MM.1S (cell line): ENCODE data around the gene RRP12.
"Not testable (repeated sequence)": the region's sequence is repeated elsewhere in the genome, so short reads cannot be mapped to it uniquely, and the experiment has no call there.

ENCODE experiments used
- DNase-seq: peaks from one replicate; pipeline ENCODE4 v3.0.0-alpha.2; 2015
- H2AFZ ChIP-seq: fragments of 300-600 bp; sonication (generic); 2 replicates; pipeline ENCODE4 v1.6.0; 2016; ENCODE audit warnings: antibody characterized with exemption, low read length
- H3F3A ChIP-seq: fragments of 300-600 bp; sonication (generic); 2 replicates; pipeline ENCODE4 v1.6.1; 2016; ENCODE audit warnings: mild to moderate bottlenecking, antibody characterized with exemption, low read length, moderate library complexity, mixed read lengths; ENCODE audit not compliant: insufficient read depth
- H3K27ac ChIP-seq: fragments of 300-600 bp; sonication (generic); 2 replicates; pipeline ENCODE4 v1.5.1; 2016; ENCODE audit warnings: mild to moderate bottlenecking, low read length
- H3K27me3 ChIP-seq: fragments of 300-600 bp; sonication (generic); replicated peaks from 2 replicates; pipeline ENCODE4 v1.6.0; 2016; ENCODE audit warnings: low read length; ENCODE audit not compliant: insufficient read depth
- H3K36me3 ChIP-seq: fragments of 300-600 bp; sonication (generic); replicated peaks from 2 replicates; pipeline ENCODE4 v1.6.1; 2016; ENCODE audit warnings: mild to moderate bottlenecking, low read length, mixed read lengths; ENCODE audit not compliant: insufficient read depth
- H3K4me1 ChIP-seq: fragments of 300-600 bp; sonication (generic); 2 replicates; pipeline ENCODE4 v1.6.1; 2016; ENCODE audit warnings: low read length, mixed read lengths
- H3K4me2 ChIP-seq: fragments of 300-600 bp; sonication (generic); 2 replicates; pipeline ENCODE4 v1.6.0; 2016; ENCODE audit warnings: low read depth, low read length
- H3K4me3 ChIP-seq: fragments of 300-600 bp; sonication (generic); 2 replicates; pipeline ENCODE4 v1.5.1; 2016; ENCODE audit warnings: low read length, mixed read lengths
- H3K79me2 ChIP-seq: fragments of 300-600 bp; sonication (generic); 2 replicates; pipeline ENCODE4 v1.6.1; 2016; ENCODE audit warnings: mixed run types, low read length, mixed read lengths
- H3K9ac ChIP-seq: fragments of 300-600 bp; sonication (generic); 2 replicates; pipeline ENCODE4 v1.6.1; 2016; ENCODE audit warnings: low read length, mixed read lengths
- H3K9me2 ChIP-seq: fragments of 300-600 bp; sonication (generic); replicated peaks from 2 replicates; pipeline ENCODE4 v1.6.1; 2016; ENCODE audit warnings: mild to moderate bottlenecking, low read length, mixed read lengths; ENCODE audit not compliant: insufficient read depth
- H3K9me3 ChIP-seq: fragments of 300-600 bp; sonication (generic); replicated peaks from 2 replicates; pipeline ENCODE4 v1.6.1; 2016; ENCODE audit warnings: mild to moderate bottlenecking, low read length, mixed read lengths; ENCODE audit not compliant: insufficient read depth
- H4K20me1 ChIP-seq: fragments of 300-600 bp; sonication (generic); 2 replicates; pipeline ENCODE4 v1.6.1; 2016; ENCODE audit warnings: mild to moderate bottlenecking, low read length, moderate library complexity, mixed read lengths; ENCODE audit not compliant: insufficient read depth
- EZH2 ChIP-seq: fragments of 300-600 bp; sonication (generic); optimal IDR thresholded peaks from 2 replicates; pipeline ENCODE3; 2017; ENCODE audit warnings: low read depth, mild to moderate bottlenecking, antibody characterized with exemption, low read length, mixed read lengths
- EZH2phosphoT487 ChIP-seq: fragments of 300-600 bp; sonication (generic); IDR thresholded peaks from 2 replicates; pipeline ENCODE4 v1.6.1; 2018; ENCODE audit warnings: antibody characterized with exemption, low read length
- TF ChIP-seq, protein P1 (sequence below): fragments of 300-600 bp; sonication (generic); IDR thresholded peaks from 2 replicates; pipeline ENCODE4 v1.5.1; 2016; ENCODE audit warnings: antibody characterized with exemption, low read length, mixed read lengths

RRP12 gene

DNA sequence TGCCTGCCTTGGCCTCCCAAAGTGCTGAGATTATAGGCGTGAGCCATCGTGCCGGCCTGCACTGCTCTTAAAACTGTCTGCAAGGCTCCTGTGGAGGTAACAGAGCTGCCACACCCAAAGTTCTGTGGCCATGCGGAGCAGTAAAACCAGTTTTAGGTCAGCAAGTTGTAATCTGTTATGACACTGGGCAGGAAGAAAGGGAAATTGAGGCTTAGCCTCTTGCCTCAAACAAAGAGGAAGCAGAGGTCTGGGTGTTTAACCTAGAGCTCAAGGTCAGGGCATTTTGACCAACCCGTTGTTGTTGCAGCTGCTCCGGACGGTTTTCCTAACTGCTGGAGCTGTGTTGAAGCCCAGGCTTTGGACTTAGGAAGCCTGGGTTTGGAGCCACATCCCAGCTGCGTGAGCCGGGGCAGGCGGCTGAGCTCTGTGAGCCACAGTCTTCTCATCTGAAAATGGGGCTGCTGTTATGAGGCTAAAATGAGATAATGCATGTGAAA lies 7.4 kb upstream of the RRP12 start:
- H3K9me2 ChIP-seq, result no peaks in the 10 kb centered on the region
- H4K20me1 ChIP-seq, result no peaks in the 10 kb centered on the region
- no peak for DNase-seq
- H2AFZ ChIP-seq, result no peak overlapping the region
- no peak overlapping the region for H3K4me3 ChIP-seq
- peaks cover 16% of the 10 kb centered on the region for H3K4me1 ChIP-seq
- H3K4me2 ChIP-seq, result no peak overlapping the region
- TF ChIP-seq EZH2phosphoT487 (no peak), EZH2 (no peak)
- TF ChIP-seq, protein P1, sequence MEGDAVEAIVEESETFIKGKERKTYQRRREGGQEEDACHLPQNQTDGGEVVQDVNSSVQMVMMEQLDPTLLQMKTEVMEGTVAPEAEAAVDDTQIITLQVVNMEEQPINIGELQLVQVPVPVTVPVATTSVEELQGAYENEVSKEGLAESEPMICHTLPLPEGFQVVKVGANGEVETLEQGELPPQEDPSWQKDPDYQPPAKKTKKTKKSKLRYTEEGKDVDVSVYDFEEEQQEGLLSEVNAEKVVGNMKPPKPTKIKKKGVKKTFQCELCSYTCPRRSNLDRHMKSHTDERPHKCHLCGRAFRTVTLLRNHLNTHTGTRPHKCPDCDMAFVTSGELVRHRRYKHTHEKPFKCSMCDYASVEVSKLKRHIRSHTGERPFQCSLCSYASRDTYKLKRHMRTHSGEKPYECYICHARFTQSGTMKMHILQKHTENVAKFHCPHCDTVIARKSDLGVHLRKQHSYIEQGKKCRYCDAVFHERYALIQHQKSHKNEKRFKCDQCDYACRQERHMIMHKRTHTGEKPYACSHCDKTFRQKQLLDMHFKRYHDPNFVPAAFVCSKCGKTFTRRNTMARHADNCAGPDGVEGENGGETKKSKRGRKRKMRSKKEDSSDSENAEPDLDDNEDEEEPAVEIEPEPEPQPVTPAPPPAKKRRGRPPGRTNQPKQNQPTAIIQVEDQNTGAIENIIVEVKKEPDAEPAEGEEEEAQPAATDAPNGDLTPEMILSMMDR, result no peak
- no peaks in the 10 kb centered on the region for H3K79me2 ChIP-seq
- H3K27me3 ChIP-seq, result no peaks in the 10 kb centered on the region
- no peak overlapping the region for H3K9ac ChIP-seq
- H3F3A ChIP-seq, result peaks cover 22% of the 10 kb centered on the region
- H3K36me3 ChIP-seq, result no peaks in the 10 kb centered on the region
- H3K9me3 ChIP-seq, result no peaks in the 10 kb centered on the region
- no peak overlapping the region for H3K27ac ChIP-seq

DNA sequence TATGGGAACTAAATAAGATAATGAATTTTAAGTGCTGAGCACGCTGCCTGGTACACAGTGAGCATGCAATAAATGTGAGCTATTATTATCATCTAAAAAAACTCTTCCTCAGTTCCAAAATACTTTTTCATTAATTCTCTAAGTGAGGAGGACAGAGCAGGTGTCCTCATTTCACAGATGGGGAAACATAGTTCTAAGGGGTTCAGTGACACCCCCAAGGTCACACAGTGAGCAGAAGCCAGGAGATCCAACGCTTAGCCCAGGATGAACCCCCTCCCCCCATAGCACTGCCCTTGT lies 6.8 kb upstream of the RRP12 start:
- H3K4me1 ChIP-seq, result peaks cover 10% of the 10 kb centered on the region
- peak overlapping the region; percentile 77 for H3K4me2 ChIP-seq
- DNase-seq, result no peak
- peaks cover 16% of the 10 kb centered on the region for H3F3A ChIP-seq
- H3K27me3 ChIP-seq, result no peaks in the 10 kb centered on the region
- H4K20me1 ChIP-seq, result no peaks in the 10 kb centered on the region
- TF ChIP-seq, protein P1, result no peak
- TF ChIP-seq EZH2phosphoT487 (no peak), EZH2 (no peak)
- peak overlapping the region; percentile 39; the same call in 1 of the 2 replicates for H3K4me3 ChIP-seq
- H2AFZ ChIP-seq, result peak overlapping the region; percentile 85
- H3K9me2 ChIP-seq, result no peaks in the 10 kb centered on the region
- no peaks in the 10 kb centered on the region for H3K79me2 ChIP-seq
- H3K27ac ChIP-seq, result peak overlapping the region; percentile 27; the same call in 1 of the 2 replicates
- no peaks in the 10 kb centered on the region for H3K9me3 ChIP-seq
- no peaks in the 10 kb centered on the region for H3K36me3 ChIP-seq
- H3K9ac ChIP-seq, result 0 out of 2 replicates have a peak overlapping the region, but pooled peaks have one; percentile 19

DNA sequence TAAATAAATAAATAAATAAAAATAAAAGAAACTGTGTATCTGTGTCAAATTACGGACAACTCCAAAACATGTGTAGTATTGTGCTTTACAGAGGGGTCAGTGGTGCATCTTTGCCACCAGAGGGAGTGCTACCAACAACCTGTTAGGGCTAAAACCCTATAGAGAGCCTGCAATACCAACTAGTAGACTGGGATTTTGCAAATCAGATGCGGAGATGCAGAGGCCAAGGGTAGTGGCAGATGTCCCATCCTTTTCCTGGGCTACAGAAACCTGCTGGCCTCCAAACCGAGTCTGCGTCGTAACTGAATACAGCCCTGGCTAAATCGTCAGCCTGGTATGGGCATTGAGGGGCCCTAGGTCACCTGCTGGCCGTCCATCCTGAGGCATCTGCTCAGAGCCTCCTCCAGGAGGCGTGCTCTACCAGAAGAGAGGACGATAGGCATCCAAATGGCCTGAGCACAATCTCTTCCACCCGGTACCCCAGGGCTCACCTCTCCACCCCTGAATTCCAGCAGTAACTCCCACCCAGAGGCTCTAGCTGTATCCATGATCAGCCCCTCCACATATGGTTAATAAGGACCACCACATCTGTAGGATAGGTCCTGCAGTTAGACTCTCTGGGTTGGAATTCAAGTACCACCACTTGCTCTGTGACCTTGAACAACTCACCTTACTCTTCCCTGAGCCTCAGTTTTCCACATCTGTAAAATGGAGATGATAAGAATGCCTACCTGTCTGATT lies 6.2 kb upstream of the RRP12 start:
- Histone ChIP-seq H3K27ac (peak overlapping the region; percentile 27; the same call in 1 of the 2 replicates), H3K4me1 (peaks cover 5% of the 10 kb centered on the region), H3K4me2 (peak overlapping the region; percentile 77)

DNA sequence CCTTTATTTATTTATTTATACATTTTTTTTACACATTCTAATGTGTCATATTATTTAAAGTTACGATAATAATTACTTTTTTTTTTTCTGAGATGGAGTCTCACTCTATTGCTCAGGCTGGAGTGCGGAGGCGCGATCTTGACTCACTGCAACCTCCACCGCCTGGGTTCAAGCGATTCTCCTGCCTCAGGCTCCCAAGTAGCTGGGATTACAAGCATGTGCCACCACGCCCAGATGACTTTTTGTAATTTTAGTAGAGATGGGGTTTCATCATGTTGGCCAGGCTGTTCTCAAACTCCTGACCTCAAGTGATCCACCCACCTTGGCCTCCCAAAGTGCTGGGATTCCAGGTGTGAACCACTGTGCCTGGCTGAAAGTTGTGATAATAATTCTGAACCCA lies 5.3 kb upstream of the RRP12 start:
- peak overlapping the region; percentile 77; the same call in 1 of the 2 replicates for H3K4me2 ChIP-seq
- not testable (repeated sequence) for H3K27ac ChIP-seq, H3K79me2 ChIP-seq, H3K4me3 ChIP-seq, H3K27me3 ChIP-seq, H3F3A ChIP-seq, H3K4me1 ChIP-seq, H3K9ac ChIP-seq, H2AFZ ChIP-seq, H3K9me3 ChIP-seq, DNase-seq, H4K20me1 ChIP-seq, H3K9me2 ChIP-seq, H3K36me3 ChIP-seq

More for the DNA sequence above, 6.2 kb upstream of the RRP12 start:
- H2AFZ ChIP-seq, result peak overlapping the region; percentile 85
- DNase-seq, result peak; percentile 87
- no peaks in the 10 kb centered on the region for H3K79me2 ChIP-seq
- H3K9me2 ChIP-seq, result no peaks in the 10 kb centered on the region
- H3K36me3 ChIP-seq, result no peaks in the 10 kb centered on the region
- peaks cover 10% of the 10 kb centered on the region for H3F3A ChIP-seq
- no peak for TF ChIP-seq EZH2phosphoT487
- TF ChIP-seq, protein P1, result peak; percentile 83
- peak overlapping the region; percentile 19; the same call in 1 of the 2 replicates for H3K9ac ChIP-seq
- no peaks in the 10 kb centered on the region for H4K20me1 ChIP-seq
- no peaks in the 10 kb centered on the region for H3K27me3 ChIP-seq
- no peaks in the 10 kb centered on the region for H3K9me3 ChIP-seq
- peak overlapping the region; percentile 39; the same call in 1 of the 2 replicates for H3K4me3 ChIP-seq
